ENCODE measurements around the gene HIRIP3. TPM values are rescaled to one million over a fixed set of nuclear protein-coding genes. Genes with fewer than 3 reads are reported as not detected.
"Not testable (repeated sequence)": the region's sequence is repeated elsewhere in the genome, so short reads cannot be mapped to it uniquely, and the experiment has no call there.

The HIRIP3 gene
- total RNA-seq (2021; ENCODE audit: unreplicated experiment) (25.3 TPM), Bru-seq, nascent RNA (percentile 73 among the genes with signal in this experiment), BruChase-seq, experiment 1, labeled RNA remaining after a 2-hour chase (percentile 86 among the genes with signal in this experiment), BruChase-seq, experiment 2, labeled RNA remaining after a 6-hour chase (percentile 90 among the genes with signal in this experiment)
- 22.6 TPM for polyA plus RNA-seq (2012; ENCODE audit: insufficient read length)
- long read RNA-seq, transcript HIRIP3-201 (7 exons, 3,388 nt), result major isoform, 33 of 63 reads
- long read RNA-seq, transcript HIRIP3-204 (6 exons, 988 nt), result minor isoform, 17 of 63 reads
- long read RNA-seq, partial matches to known transcripts, result 6 of 63 reads
- long read RNA-seq, other reads (novel, unspliced or antisense), result 7 of 63 reads

GRCh38 chr16:29995324-29995910 is at the start of gene HIRIP3:
HIRIP3 (minus strand) TSS chr16:29995617; CDS start chr16:29995605, 12 bp downstream.
- peak; percentile 37; the same call in 1 of the 2 replicates for TF ChIP-seq POLR2AphosphoS5 (IDR thresholded peaks at IDR 0.05; ENCODE audit: low read depth, low read length)
- TF ChIP-seq TCF7L2 (IDR thresholded peaks at IDR 0.05; ENCODE audit: low read depth, low read length), result no peak
- TF ChIP-seq SIN3A (IDR thresholded peaks at IDR 0.05; ENCODE audit: borderline replicate concordance, insufficient read depth, low read depth, low read length), result 0 out of 2 replicates have a peak, but pooled peaks have one; percentile 82
- no peak for TF ChIP-seq CTCF (IDR thresholded peaks at IDR 0.05)
- TF ChIP-seq REST (IDR thresholded peaks at IDR 0.05; ENCODE audit: insufficient read depth in 1 of 2, low read depth in 2 of 2, low read length in 1 of 2), result 0 out of 4 replicates have a peak, but pooled peaks of 1 of the 2 experiments have one; percentile 26
- ATAC-seq, result peak; percentile 76
- intact Hi-C loops (cut with micrococcal nuclease; ENCODE audit: unreplicated experiment), result no loop called here
- POLR2A ChIA-PET, result no interaction called here
- H3K36me3 ChIP-seq (ENCODE audit: control insufficient read depth, insufficient read depth, low read length), result peaks cover 5% of the 10 kb centered on the region
- H3K27me3 ChIP-seq (ENCODE audit: control insufficient read depth, insufficient read depth, low read length), result no peaks in the 10 kb centered on the region
- no peaks in the 10 kb centered on the region for H3K9me3 ChIP-seq (ENCODE audit: control insufficient read depth, insufficient read depth, low read depth, low read length)
- peaks cover 31% of the 10 kb centered on the region for H3K4me1 ChIP-seq (ENCODE audit: control insufficient read depth, insufficient read depth, low read length)
- no TSS peak for BruUV-seq (replicated peaks)
- peak within 1 kb of the TSS; percentile 72 to 98 for H3K4me3 ChIP-seq (ENCODE audit: low read depth in 2 of 2, low read length in 2 of 2)
- CTCF ChIA-PET, result interaction anchor here (0.5 kb wide), 1 partner anchor 180 kb away, joined by 3 read pairs; no protein-coding TSS in a partner anchor
- DNase-seq (ENCODE audit: low read depth, low spot score), result no peak
- in situ Hi-C loops (cut with HindIII; ENCODE audit: low pct_unique_long_range_greater_than_20kb, low sequenced_read_pairs), result no loop called here
- H3K27ac ChIP-seq (ENCODE audit: low read length), result peak within 1 kb of the TSS; percentile 100

GRCh38 chr16:30041841-30042240 is 46.4 kb upstream of the HIRIP3 start:
- no peaks in the 10 kb centered on the region for H3K9me3 ChIP-seq (ENCODE audit: control insufficient read depth, insufficient read depth, low read depth, low read length)
- intact Hi-C loops (cut with micrococcal nuclease; ENCODE audit: unreplicated experiment), result no loop called here
- ATAC-seq (no peak), DNase-seq (ENCODE audit: low read depth, low spot score) (no peak)
- no peaks in the 10 kb centered on the region for H3K27me3 ChIP-seq (ENCODE audit: control insufficient read depth, insufficient read depth, low read length)
- BruUV-seq (replicated peaks), result no TSS peak
- no peaks in the 10 kb centered on the region for H3K36me3 ChIP-seq (ENCODE audit: control insufficient read depth, insufficient read depth, low read length)
- ChIA-PET POLR2A (no interaction called here), CTCF (no interaction called here)
- H3K4me1 ChIP-seq (ENCODE audit: control insufficient read depth, insufficient read depth, low read length), result no peaks in the 10 kb centered on the region
- no peak overlapping the region for H3K4me3 ChIP-seq (ENCODE audit: low read depth in 2 of 2, low read length in 2 of 2)
- no peak overlapping the region for H3K27ac ChIP-seq (ENCODE audit: low read length)
- no peak for TF ChIP-seq TCF7L2 (IDR thresholded peaks at IDR 0.05; ENCODE audit: low read depth, low read length)
- in situ Hi-C loops (cut with HindIII; ENCODE audit: low pct_unique_long_range_greater_than_20kb, low sequenced_read_pairs), result no loop called here

- H3K27me3 ChIP-seq (ENCODE audit: control insufficient read depth, insufficient read depth, low read length); in situ Hi-C loops (cut with HindIII; ENCODE audit: low pct_unique_long_range_greater_than_20kb, low sequenced_read_pairs); BruUV-seq (replicated peaks); H3K9me3 ChIP-seq (ENCODE audit: control insufficient read depth, insufficient read depth, low read depth, low read length); DNase-seq (ENCODE audit: low read depth, low spot score); H3K27ac ChIP-seq (ENCODE audit: low read length); H3K36me3 ChIP-seq (ENCODE audit: control insufficient read depth, insufficient read depth, low read length); H3K4me3 ChIP-seq (ENCODE audit: low read depth in 2 of 2, low read length in 2 of 2); POLR2A ChIA-PET; ATAC-seq; intact Hi-C loops (cut with micrococcal nuclease; ENCODE audit: unreplicated experiment); H3K4me1 ChIP-seq (ENCODE audit: control insufficient read depth, insufficient read depth, low read length): not testable (repeated sequence)
- CTCF ChIA-PET, result interaction anchor here (0.6 to 0.8 kb wide), 2 partner anchors 8 to 132 kb away, joined by 3 to 10 read pairs; no protein-coding TSS in a partner anchor
These were observed 45.3 kb upstream of the HIRIP3 start for GRCh38 chr16:30040690-30041089.

Data from Panc1 (cell line).